CD4-positive, alpha-beta T cell treated with Interleukin-6 for 4 hours (primary cell): ENCODE data around the gene TUBA1B.

Source experiments
- DNase-seq: peaks from one replicate; pipeline ENCODE4 v3.0.0-alpha.2; 2020; ENCODE audit warnings: mixed read lengths

TUBA1B gene

GRCh38 chr12:49126852-49127763, 4.1 kb downstream of the TUBA1B start:
- DNase-seq = no peak

- DNase-seq = no peak
Measured at GRCh38 chr12:49121047-49121696, 10.0 kb downstream of the TUBA1B start.

- DNase-seq = no peak
Measured at GRCh38 chr12:49111206-49111605, 20.0 kb downstream of the TUBA1B start.

DNA sequence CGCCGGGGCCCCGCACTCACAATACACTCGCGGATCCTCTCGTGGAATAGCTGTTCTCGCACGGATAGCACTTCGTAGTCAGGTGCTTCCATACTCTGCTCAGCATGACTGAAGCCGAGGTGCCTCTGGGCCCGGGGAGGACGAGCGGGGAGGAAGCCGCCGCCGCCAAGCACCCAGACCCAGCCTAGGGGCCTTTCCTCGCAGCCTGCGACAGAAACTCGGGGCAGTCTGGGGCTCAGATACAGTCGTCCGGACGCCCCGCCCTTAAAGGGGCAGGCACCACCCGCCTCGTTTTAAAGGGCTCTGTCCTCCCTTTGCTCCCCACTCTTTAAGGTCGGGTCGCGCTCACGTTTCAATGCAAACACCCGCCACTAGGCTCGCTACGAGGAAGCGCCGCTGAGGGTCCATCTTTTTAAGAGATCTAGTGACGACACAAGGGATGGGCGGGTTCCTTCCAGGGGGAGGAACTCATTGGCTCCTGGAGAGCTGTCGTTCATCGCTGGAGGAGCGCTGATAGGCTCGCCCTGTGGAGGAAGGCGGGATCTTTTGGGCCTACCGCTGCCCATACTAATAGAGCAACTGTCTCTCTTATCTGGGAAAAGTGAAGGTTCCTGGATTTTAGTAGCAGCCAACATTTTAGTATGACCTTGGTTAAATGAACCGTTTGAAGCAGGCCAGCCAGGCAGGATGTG, 20.6 kb downstream of the TUBA1B start, which contains the start of gene LMBR1L:
TSS of gene LMBR1L (minus strand) at position 384 of the 692 bp plus-strand sequence. CDS start at position 92, 292 bp downstream.
- DNase-seq = peak; percentile 98

DNA sequence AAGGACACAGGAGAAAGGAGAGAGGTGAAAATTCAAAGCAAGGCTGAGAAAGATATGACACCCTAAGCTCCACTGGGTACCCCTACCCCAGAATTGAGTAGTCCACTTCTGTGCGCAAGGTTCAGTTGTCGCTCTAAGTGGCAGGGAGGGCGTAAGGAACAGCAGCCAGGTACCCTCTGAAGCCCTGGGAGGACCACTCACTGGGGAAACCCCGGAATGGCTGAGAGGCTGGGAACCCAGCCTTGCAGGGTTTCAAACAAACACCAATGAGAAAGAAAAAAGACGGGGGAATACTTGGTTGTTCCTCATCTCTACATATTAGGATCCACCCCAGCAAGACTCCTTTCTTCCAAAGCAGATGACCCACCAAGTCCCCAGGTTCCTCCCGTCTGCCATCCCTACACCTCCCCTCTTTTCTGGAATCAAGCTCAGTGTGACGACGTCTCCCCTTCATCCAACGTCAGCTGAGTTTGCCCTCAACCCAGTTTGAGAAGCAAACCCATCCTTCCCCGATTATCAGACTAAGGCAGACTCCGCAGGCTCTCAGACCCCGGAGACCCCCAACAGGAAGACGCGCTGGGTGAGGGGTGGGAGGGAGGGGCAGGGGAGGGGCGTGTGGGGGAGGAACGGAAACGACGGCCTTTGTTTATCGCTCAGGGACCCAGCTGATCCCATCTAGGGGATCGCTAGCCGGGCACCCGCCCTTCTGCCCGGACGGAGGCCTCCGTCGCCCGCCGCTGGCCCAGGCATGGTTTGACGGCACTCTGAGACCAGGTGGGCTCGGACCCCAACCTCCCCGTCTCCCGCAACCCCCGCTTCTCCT, 21.3 kb downstream of the TUBA1B start:
- peak; percentile 52 for DNase-seq

DNA sequence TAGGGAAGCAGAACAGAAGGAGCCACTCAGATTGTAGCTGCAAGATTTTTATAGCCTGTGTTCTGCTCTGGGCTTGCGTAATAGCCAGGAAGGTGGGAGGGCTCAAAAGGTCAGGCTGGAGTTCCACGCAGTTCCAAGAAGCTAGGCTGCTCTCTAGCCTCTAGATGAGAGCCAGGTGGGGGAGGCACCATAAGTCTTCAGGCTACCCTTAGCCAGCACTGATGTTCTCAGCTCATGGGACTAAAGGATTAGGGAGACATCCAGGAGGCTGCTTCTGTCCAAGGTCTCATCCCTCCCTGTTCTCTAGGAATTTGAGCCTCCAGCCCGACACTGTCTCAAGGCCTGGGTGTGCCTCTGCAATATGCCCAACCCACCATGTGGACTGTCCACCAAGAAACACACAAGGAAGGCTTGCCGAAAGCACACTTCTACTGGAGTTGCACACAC, 22.2 kb downstream of the TUBA1B start:
- no peak for DNase-seq

GRCh38 chr12:49105504-49106084, 25.6 kb downstream of the TUBA1B start:
- no peak for DNase-seq

DNA sequence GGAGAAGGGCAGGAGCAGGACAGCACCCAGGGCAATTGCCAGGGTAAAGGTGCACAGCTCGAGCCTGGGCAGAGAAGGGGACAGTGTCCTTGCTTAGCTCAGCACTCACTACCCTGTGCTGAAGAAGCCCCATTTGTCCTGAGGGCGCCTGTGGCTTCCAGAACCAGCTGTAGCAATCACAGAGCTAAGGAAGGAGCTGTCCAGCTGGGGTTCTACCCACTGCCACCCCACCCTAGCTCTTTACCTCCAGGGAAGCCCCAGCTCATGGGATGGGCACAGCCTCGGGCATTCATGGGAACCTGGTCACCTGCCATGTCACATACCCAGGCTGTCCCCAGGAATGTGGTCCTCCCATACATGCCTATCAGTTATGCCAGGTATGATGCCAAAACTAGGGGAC, 26.4 kb downstream of the TUBA1B start:
- no peak for DNase-seq

GRCh38 chr12:49100380-49100779, 30.8 kb downstream of the TUBA1B start:
- no peak for DNase-seq

GRCh38 chr12:49098703-49099102, 32.5 kb downstream of the TUBA1B start:
- no peak for DNase-seq

GRCh38 chr12:49098035-49098451, 33.2 kb downstream of the TUBA1B start:
- peak; percentile 71 for DNase-seq

- no peak for DNase-seq
Measured at GRCh38 chr12:49097381-49097780, 33.8 kb downstream of the TUBA1B start.

DNA sequence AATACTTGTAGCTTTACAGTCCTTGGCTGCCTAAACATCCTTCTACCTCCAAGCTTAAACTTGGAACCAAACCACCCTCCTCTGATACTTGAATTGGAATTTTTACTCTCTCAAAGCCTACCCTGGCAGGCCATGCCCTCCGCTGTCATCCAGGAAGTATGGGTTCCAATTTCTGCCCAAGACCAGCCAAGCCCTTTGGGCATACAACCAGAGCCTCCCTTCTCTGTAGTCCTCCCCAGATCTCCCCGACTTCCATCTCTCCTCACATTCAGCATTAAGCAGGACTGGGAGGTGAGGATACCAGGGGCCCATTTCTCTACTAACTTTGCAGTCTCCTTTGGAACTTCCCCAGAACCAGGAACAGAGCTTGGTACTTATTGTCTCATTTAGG, 36.2 kb downstream of the TUBA1B start:
- no peak for DNase-seq

DNA sequence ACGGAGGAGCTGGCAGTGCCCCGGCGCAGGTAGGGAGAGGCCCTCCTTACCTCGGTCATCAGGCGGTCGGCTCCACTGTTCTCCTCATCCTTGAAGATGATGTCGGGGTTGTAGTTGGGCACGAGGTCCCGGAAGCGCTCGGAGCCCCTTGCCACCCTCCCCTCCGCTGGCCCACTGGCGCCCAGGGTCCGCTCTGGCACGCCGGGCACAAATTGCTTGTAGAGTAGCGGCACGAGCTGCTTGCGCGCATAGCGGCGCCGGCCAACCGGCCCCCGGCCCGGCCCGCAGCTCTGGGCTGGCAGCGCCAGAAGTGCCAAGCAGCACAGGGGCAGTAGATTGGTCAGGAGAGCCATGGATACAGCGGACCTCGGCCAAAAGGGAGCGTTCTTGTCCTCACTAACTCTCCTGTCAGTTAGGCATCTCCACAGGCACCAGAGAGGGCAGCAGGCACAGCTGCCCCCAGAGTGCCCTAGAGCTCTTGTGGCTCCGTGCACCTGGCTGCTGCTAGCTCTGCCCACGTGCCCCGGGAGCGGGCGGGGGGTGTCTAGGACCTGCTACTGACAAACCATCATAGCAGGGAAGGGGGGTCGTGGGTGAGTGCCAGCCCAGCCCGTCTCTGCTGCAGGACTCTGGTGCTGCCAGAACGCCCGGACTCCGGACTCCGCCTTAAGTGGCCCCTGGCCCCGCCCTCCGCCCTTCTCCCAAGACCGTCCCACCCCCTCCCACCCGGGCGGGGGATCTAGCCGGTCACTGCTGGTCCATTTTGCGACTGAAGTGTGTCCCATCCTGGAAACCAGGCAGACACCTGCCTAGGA, 36.8 kb downstream of the TUBA1B start, which contains the start of gene DHH:
TSS of gene DHH (minus strand) at position 642 of the 815 bp plus-strand sequence. CDS start at position 353, 289 bp downstream.
- no peak for DNase-seq

- DNase-seq = no peak
Measured at GRCh38 chr12:49093792-49094159, 37.4 kb downstream of the TUBA1B start.

DNA sequence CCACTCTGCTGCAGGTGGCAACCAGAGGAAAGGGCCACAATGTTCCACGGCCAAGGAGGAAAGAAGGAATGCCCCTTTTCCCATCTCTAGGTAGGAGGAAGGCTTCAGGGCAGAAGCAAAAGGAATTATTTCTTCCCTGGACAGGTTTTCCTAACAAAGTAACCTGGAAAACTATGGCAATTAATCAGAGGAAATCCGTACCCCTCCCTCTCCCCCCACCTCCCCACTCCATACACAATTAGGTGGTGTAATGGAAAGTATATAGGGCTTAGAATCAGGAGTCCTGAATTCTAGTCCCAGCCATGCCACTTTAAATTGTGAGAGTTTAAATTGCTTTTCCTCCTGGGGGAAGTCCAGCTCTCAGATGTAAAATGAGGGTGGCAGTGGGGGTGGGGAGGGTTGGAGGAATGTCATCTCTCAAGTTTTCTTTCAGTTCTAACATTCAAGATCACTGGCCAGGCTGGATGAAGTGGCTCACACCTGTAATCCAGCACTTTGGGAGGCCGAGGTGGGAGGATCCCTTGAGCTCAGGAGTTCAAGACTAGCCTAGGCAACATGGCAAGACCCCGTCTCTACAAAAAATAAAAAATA, 38.3 kb downstream of the TUBA1B start:
- DNase-seq = no peak

- DNase-seq = peak; percentile 71
Measured at GRCh38 chr12:49092086-49092815, 38.9 kb downstream of the TUBA1B start.

GRCh38 chr12:49091836-49092085, 39.4 kb downstream of the TUBA1B start:
- no peak for DNase-seq

DNA sequence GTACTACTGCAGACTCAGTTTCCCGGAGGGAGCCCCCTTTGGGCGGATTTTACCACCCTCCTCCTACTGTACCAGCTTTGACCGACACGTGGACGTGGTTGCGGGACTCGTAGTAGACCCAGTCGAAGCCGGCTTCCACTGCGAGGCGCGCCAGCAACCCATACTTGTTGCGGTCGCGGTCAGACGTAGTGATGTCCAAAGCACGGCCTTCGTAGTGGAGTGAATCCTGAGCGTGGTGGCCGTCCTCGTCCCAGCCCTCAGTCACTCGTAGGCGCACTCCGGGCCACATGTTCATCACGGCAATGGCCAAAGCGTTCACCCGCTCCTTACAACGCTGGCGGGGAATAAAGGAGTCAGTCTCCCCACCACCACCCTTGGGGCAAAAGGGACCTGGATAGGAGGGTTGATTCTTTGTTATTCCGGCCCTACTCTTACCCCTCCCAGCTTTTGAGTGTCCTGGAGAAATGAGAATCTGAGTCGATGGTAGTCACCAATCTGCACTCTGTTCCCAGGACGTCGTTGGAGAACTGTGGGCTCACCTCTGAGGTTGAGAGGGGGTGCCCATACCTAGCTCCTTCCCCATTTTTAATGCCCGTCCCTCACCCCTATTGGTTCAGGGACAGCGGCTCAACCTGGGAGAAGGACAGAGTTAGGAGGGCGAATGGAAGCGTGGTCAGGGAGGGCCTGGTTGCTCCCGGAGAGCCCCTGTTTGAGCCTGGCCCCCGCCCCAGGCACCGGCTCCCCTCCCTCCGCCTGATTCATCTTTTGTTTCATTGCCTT, 39.9 kb downstream of the TUBA1B start:
- no peak for DNase-seq
